ENCODE measurements around the gene NUP214.

GRCh38 chr9:131138676-131139075 lies 13.3 kb downstream of the NUP214 start:
- TF ChIP-seq CTCF (IDR thresholded peaks at IDR 0.05) = no peak
- TF ChIP-seq POLR2A (IDR thresholded peaks at IDR 0.05) = no peak
